Measurements from ENCODE around the gene TMEM18. TPM values are rescaled to one million over a fixed set of nuclear protein-coding genes. Genes with fewer than 3 reads are reported as not detected.

Gene TMEM18
- total RNA-seq, 4 donors from 2014 or later: 8.7 to 27.3 (median 10.2) TPM

DNA sequence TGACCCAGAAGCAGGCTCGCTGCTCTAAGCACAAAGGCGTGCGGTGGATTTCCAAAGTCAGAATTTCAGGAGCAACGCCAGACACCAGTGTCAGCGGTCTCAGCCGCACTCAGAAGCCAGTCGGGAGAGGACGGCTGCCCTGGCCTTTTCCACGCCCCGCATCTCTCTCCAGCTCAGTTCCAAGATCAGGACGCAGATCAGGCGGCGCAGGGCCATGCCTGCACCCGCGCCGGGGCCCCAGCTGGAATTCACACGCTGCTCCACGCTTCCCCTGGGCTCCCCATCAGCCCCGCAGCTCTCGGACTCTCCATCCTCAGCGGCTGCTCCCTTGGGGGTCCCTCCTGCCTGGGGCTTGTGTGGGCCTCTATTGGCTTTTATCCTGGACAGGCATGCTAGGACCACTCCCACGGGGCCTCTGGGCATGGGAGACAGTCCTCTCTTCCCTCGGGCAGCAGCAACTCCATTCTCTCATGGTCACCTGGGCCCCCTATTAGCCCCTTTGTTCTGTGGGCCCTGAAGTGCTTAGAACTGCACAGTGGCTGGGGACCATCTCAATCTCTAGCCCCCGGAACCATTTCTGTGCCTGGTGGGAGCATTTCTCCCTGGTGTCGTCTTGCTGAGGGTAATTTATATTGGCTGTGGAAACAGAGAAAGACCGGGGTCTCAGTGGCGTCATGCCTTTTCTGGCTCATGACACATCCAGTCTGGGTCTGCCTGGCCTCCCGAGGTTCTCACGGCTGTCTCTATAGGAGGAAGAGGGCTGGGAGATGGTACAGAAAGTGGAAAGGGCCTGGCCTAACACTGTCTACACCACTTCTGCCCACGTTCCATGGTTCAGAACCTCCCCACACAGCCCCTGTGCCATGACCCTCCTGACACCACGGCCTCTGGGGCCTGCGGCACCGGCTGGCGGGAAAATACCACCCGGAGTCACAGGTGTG is 14.9 kb upstream of the TMEM18 start:
- Histone ChIP-seq H3K9me3 (no peaks in the 10 kb centered on the region), H3K4me1 (peaks cover 0 to 4% (median 0%) of the 10 kb centered on the region in 4 donors), H3K27me3 (peaks cover 0 to 10% (median 0%) of the 10 kb centered on the region in 4 donors), H3K4me3 (no peak overlapping the region), H3K27ac (replicated peaks in 1 of 4) (no peak overlapping the region), H3K36me3 (no peaks in the 10 kb centered on the region)
- TF ChIP-seq POLR2A (IDR thresholded peaks at IDR 0.05; ENCODE audit: low read depth): no peak
- TF ChIP-seq POLR2AphosphoS5 (IDR thresholded peaks at IDR 0.05): no peak
- TF ChIP-seq EP300 (IDR thresholded peaks at IDR 0.05): no peak
- no peak for TF ChIP-seq CTCF (IDR thresholded peaks at IDR 0.05)
- 92% methylated on average over 30 of the region's 35 CpGs for WGBS
- intact Hi-C loops (cut with DNase I): no loop called here
- DNase-seq (ENCODE audit: extremely low spot score): peak; percentile 87

GRCh38 chr2:690799-691198 is 13.6 kb upstream of the TMEM18 start:
- H3K9me3 ChIP-seq: no peaks in the 10 kb centered on the region
- H3K36me3 ChIP-seq: no peaks in the 10 kb centered on the region
- 84% methylated on average over 10 of the region's 10 CpGs for WGBS
- H3K27me3 ChIP-seq: peaks cover 0 to 10% (median 0%) of the 10 kb centered on the region in 4 donors
- peaks cover 0 to 4% (median 0%) of the 10 kb centered on the region in 4 donors for H3K4me1 ChIP-seq
- no peak overlapping the region for H3K27ac ChIP-seq (replicated peaks in 1 of 4)
- peak; percentile 70 for DNase-seq (ENCODE audit: extremely low spot score)
- no peak overlapping the region for H3K4me3 ChIP-seq
- intact Hi-C loops (cut with DNase I): no loop called here
- no peak for TF ChIP-seq POLR2A (IDR thresholded peaks at IDR 0.05; ENCODE audit: low read depth)
- TF ChIP-seq POLR2AphosphoS5 (IDR thresholded peaks at IDR 0.05): no peak

DNA sequence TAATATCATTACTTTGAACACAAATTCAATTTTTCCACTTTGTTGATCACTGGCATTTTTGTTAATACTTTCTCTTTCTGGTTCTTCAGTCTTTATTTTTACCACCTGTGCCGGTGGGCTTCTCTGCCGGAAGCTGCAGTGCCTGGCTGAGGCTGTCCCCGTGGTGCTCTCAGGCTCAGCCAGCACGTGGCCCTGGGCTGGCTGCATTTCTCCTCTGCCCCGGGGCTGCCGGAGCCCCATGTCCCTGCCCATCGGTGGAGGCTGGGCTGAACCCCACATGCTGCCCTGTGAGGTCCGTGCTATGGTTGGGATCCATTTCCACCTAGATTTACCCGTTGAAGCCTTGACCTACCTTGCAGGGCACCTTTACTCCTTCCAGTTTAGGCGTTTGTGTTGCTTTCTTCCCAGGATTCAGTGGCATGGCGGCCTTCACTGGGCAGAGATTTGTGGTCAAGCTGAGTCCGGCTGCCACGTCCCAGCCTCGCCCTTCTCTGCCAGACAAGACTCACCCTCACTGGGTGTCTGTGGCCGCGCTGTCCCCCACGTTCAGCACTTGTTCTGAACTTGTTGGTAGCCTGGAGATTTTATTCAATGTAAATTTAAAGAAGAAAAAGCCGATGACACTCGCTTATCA is 12.8 kb upstream of the TMEM18 start:
- H3K36me3 ChIP-seq: no peaks in the 10 kb centered on the region
- no peak overlapping the region for H3K4me3 ChIP-seq
- 84% methylated on average over 18 of the region's 19 CpGs for WGBS
- peaks cover 0 to 10% (median 0%) of the 10 kb centered on the region in 4 donors for H3K27me3 ChIP-seq
- intact Hi-C loops (cut with DNase I): no loop called here
- peaks cover 0 to 3% (median 0%) of the 10 kb centered on the region in 4 donors for H3K9me3 ChIP-seq
- no peak overlapping the region for H3K27ac ChIP-seq (replicated peaks in 1 of 4)
- peak; percentile 70 for DNase-seq (ENCODE audit: extremely low spot score)
- TF ChIP-seq POLR2AphosphoS5 (IDR thresholded peaks at IDR 0.05) (no peak), CTCF (IDR thresholded peaks at IDR 0.05) (no peak), POLR2A (IDR thresholded peaks at IDR 0.05; ENCODE audit: low read depth) (no peak), EP300 (IDR thresholded peaks at IDR 0.05) (no peak)
- peaks cover 0 to 1% (median 0%) of the 10 kb centered on the region in 4 donors for H3K4me1 ChIP-seq

- WGBS: 58% methylated on average over 5 of the region's 5 CpGs
- TF ChIP-seq POLR2A (IDR thresholded peaks at IDR 0.05; ENCODE audit: low read depth): no peak
- TF ChIP-seq EP300 (IDR thresholded peaks at IDR 0.05): no peak
- TF ChIP-seq POLR2AphosphoS5 (IDR thresholded peaks at IDR 0.05): no peak
- TF ChIP-seq CTCF (IDR thresholded peaks at IDR 0.05): no peak
- intact Hi-C loops (cut with DNase I): no loop called here
These were observed 12.0 kb upstream of the TMEM18 start for GRCh38 chr2:689237-689636.

DNA sequence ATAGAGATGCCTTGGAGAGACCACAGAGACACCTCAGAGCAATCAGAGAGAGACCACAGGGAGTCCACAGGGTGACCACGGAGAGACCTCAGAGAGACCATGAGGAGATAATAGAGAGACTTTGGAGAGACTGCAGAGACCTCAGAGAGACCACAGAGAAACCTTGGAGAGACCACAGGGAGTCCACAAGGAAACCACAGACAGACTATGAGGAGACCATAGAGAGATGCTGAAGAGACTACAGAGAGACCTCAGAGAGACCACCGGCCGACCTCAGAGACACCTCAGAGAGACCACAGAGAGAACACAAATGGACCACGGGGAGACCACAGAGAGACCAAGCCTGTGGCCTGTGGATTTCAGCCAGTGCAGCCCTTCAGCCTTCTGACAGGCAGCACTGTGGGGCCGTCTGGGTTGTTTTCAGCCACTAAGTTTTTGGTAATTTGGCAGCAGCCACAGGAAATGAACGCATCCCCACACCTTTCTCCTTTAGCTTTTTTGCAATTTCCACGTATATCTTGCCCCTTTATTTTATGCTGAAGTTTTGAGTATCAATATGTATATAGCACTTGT is 11.4 kb upstream of the TMEM18 start:
- H3K4me1 ChIP-seq: no peaks in the 10 kb centered on the region
- H3K27ac ChIP-seq (replicated peaks in 1 of 4): no peak overlapping the region
- WGBS: 79% methylated on average over 7 of the region's 7 CpGs
- peaks cover 0 to 10% (median 0%) of the 10 kb centered on the region in 4 donors for H3K27me3 ChIP-seq
- H3K4me3 ChIP-seq: no peak overlapping the region
- intact Hi-C loops (cut with DNase I): no loop called here
- TF ChIP-seq CTCF (IDR thresholded peaks at IDR 0.05): no peak
- TF ChIP-seq POLR2AphosphoS5 (IDR thresholded peaks at IDR 0.05): no peak
- TF ChIP-seq EP300 (IDR thresholded peaks at IDR 0.05): no peak
- TF ChIP-seq POLR2A (IDR thresholded peaks at IDR 0.05; ENCODE audit: low read depth): no peak
- H3K36me3 ChIP-seq: no peaks in the 10 kb centered on the region
- peak; percentile 64 for DNase-seq (ENCODE audit: extremely low spot score)
- peaks cover 0 to 3% (median 0%) of the 10 kb centered on the region in 4 donors for H3K9me3 ChIP-seq

More at GRCh38 chr2:689237-689636, 12.0 kb upstream of the TMEM18 start:
- Histone ChIP-seq H3K27me3 (peaks cover 0 to 10% (median 0%) of the 10 kb centered on the region in 4 donors), H3K27ac (replicated peaks in 1 of 4) (no peak overlapping the region), H3K4me1 (no peaks in the 10 kb centered on the region), H3K9me3 (peaks cover 0 to 3% (median 0%) of the 10 kb centered on the region in 4 donors), H3K4me3 (no peak overlapping the region), H3K36me3 (no peaks in the 10 kb centered on the region)
- DNase-seq (ENCODE audit: extremely low spot score): no peak

Measured in esophagus muscularis mucosa (tissue), 4 donors.